ENCODE data around the gene PGM1. TPM values are rescaled to one million over a fixed set of nuclear protein-coding genes. Genes with fewer than 3 reads are reported as not detected.

Gene PGM1
- total and polyA plus RNA-seq, 7 experiments from 2014 or later: 11.9 to 57.2 (median 16.8) TPM

GRCh38 chr1:63665410-63665809 is 72.2 kb downstream of the PGM1 start:
- Mint-ChIP-seq H3K27ac (no peak overlapping the region), H3K4me3 (no peak overlapping the region), H3K27me3 (no peaks in the 10 kb centered on the region), H3K36me3 (peaks cover 0 to 34% (median 30%) of the 10 kb centered on the region in 5 donors), H3K9me3 (peaks cover 0 to 20% (median 4%) of the 10 kb centered on the region in 11 donors), H3K4me1 (peaks cover 0 to 10% (median 0%) of the 10 kb centered on the region in 7 donors)
- Histone ChIP-seq H3K27me3 (ENCODE audit: control insufficient read depth in 2 of 2, insufficient read depth in 2 of 2, low read length in 2 of 2) (no peaks in the 10 kb centered on the region), H3K36me3 (ENCODE audit: control insufficient read depth in 2 of 3, insufficient read depth in 3 of 3, low read length in 3 of 3) (no peaks in the 10 kb centered on the region), H3K4me3 (ENCODE audit: low read length) (no peak overlapping the region), H3K27ac (ENCODE audit: low read depth, low read length) (no peak overlapping the region), H3K9me3 (ENCODE audit: control insufficient read depth in 2 of 3, low read length in 3 of 3) (no peaks in the 10 kb centered on the region), H3K4me1 (ENCODE audit: control insufficient read depth in 2 of 2, insufficient read depth in 2 of 2, low read length in 2 of 2) (no peaks in the 10 kb centered on the region)
- no peak for ATAC-seq
- DNase-seq: no peak
- ChIA-PET POLR2A (no interaction called here), CTCF (no interaction called here)
- intact Hi-C loops (cut with micrococcal nuclease): no loop called here

- H3K36me3 Mint-ChIP-seq: peaks cover 0 to 34% (median 30%) of the 10 kb centered on the region in 5 donors
- no peaks in the 10 kb centered on the region for H3K9me3 ChIP-seq (ENCODE audit: control insufficient read depth in 2 of 3, low read length in 3 of 3)
- intact Hi-C loops (cut with micrococcal nuclease): no loop called here
- no peak for DNase-seq
- no peak for ATAC-seq
- H3K27me3 Mint-ChIP-seq: no peaks in the 10 kb centered on the region
- no peaks in the 10 kb centered on the region for H3K27me3 ChIP-seq (ENCODE audit: control insufficient read depth in 2 of 2, insufficient read depth in 2 of 2, low read length in 2 of 2)
- H3K36me3 ChIP-seq (ENCODE audit: control insufficient read depth in 2 of 3, insufficient read depth in 3 of 3, low read length in 3 of 3): no peaks in the 10 kb centered on the region
- no peaks in the 10 kb centered on the region for H3K4me1 ChIP-seq (ENCODE audit: control insufficient read depth in 2 of 2, insufficient read depth in 2 of 2, low read length in 2 of 2)
- no peak overlapping the region for H3K4me3 Mint-ChIP-seq
- POLR2A ChIA-PET: no interaction called here
- peaks cover 0 to 20% (median 4%) of the 10 kb centered on the region in 11 donors for H3K9me3 Mint-ChIP-seq
- H3K27ac Mint-ChIP-seq: peak overlapping the region in 1 of 9 donors; percentile 32
- H3K4me3 ChIP-seq (ENCODE audit: low read length): no peak overlapping the region
- peaks cover 0 to 10% (median 0%) of the 10 kb centered on the region in 7 donors for H3K4me1 Mint-ChIP-seq
- CTCF ChIA-PET: no interaction called here
- H3K27ac ChIP-seq (ENCODE audit: low read depth, low read length): no peak overlapping the region
Observed at GRCh38 chr1:63665824-63666223, 72.6 kb downstream of the PGM1 start.

- no peak for ATAC-seq
- Mint-ChIP-seq H3K36me3 (peaks cover 0 to 21% (median 15%) of the 10 kb centered on the region in 5 donors), H3K9me3 (peaks cover 0 to 20% (median 4%) of the 10 kb centered on the region in 11 donors), H3K4me1 (no peaks in the 10 kb centered on the region), H3K27ac (no peak overlapping the region), H3K27me3 (no peaks in the 10 kb centered on the region), H3K4me3 (no peak overlapping the region)
- no peak for DNase-seq
- ChIA-PET CTCF (no interaction called here), POLR2A (no interaction called here)
- no peaks in the 10 kb centered on the region for H3K4me1 ChIP-seq (ENCODE audit: control insufficient read depth in 2 of 2, insufficient read depth in 2 of 2, low read length in 2 of 2)
- no peaks in the 10 kb centered on the region for H3K9me3 ChIP-seq (ENCODE audit: control insufficient read depth in 2 of 3, low read length in 3 of 3)
- H3K27ac ChIP-seq (ENCODE audit: low read depth, low read length): no peak overlapping the region
- no peaks in the 10 kb centered on the region for H3K27me3 ChIP-seq (ENCODE audit: control insufficient read depth in 2 of 2, insufficient read depth in 2 of 2, low read length in 2 of 2)
- H3K4me3 ChIP-seq (ENCODE audit: low read length): no peak overlapping the region
- no peaks in the 10 kb centered on the region for H3K36me3 ChIP-seq (ENCODE audit: control insufficient read depth in 2 of 3, insufficient read depth in 3 of 3, low read length in 3 of 3)
- intact Hi-C loops (cut with micrococcal nuclease): no loop called here
Observed at GRCh38 chr1:63668298-63668697, 75.1 kb downstream of the PGM1 start.

GRCh38 chr1:63669151-63669961 is 76.1 kb downstream of the PGM1 start:
- H3K27ac ChIP-seq (ENCODE audit: low read depth, low read length): no peak overlapping the region
- H3K4me1 Mint-ChIP-seq: no peaks in the 10 kb centered on the region
- no peak overlapping the region for H3K4me3 Mint-ChIP-seq
- peaks cover 0 to 20% (median 4%) of the 10 kb centered on the region in 11 donors for H3K9me3 Mint-ChIP-seq
- H3K4me3 ChIP-seq (ENCODE audit: low read length): no peak overlapping the region
- no peaks in the 10 kb centered on the region for H3K4me1 ChIP-seq (ENCODE audit: control insufficient read depth in 2 of 2, insufficient read depth in 2 of 2, low read length in 2 of 2)
- no peaks in the 10 kb centered on the region for H3K36me3 ChIP-seq (ENCODE audit: control insufficient read depth in 2 of 3, insufficient read depth in 3 of 3, low read length in 3 of 3)
- H3K27ac Mint-ChIP-seq: no peak overlapping the region
- no peaks in the 10 kb centered on the region for H3K9me3 ChIP-seq (ENCODE audit: control insufficient read depth in 2 of 3, low read length in 3 of 3)
- intact Hi-C loops (cut with micrococcal nuclease): no loop called here
- CTCF ChIA-PET: interaction anchor here (0.8 kb wide), 1 partner anchor 560 kb away, joined by 3 read pairs; no protein-coding TSS in a partner anchor
- POLR2A ChIA-PET: no interaction called here
- ATAC-seq (no peak), DNase-seq (no peak)
- H3K27me3 ChIP-seq (ENCODE audit: control insufficient read depth in 2 of 2, insufficient read depth in 2 of 2, low read length in 2 of 2): no peaks in the 10 kb centered on the region
- H3K27me3 Mint-ChIP-seq: no peaks in the 10 kb centered on the region
- peaks cover 0 to 16% (median 10%) of the 10 kb centered on the region in 5 donors for H3K36me3 Mint-ChIP-seq

- Mint-ChIP-seq H3K9me3 (peaks cover 0 to 13% (median under 1%) of the 10 kb centered on the region in 11 donors), H3K27me3 (no peaks in the 10 kb centered on the region), H3K36me3 (peaks cover 0 to 13% (median 3%) of the 10 kb centered on the region in 5 donors), H3K4me1 (no peaks in the 10 kb centered on the region), H3K27ac (peak overlapping the region in 1 of 9 donors; percentile 88), H3K4me3 (no peak overlapping the region)
- H3K36me3 ChIP-seq (ENCODE audit: control insufficient read depth in 2 of 3, insufficient read depth in 3 of 3, low read length in 3 of 3): no peaks in the 10 kb centered on the region
- H3K27ac ChIP-seq (ENCODE audit: low read depth, low read length): no peak overlapping the region
- no peaks in the 10 kb centered on the region for H3K4me1 ChIP-seq (ENCODE audit: control insufficient read depth in 2 of 2, insufficient read depth in 2 of 2, low read length in 2 of 2)
- intact Hi-C loops (cut with micrococcal nuclease): no loop called here
- H3K27me3 ChIP-seq (ENCODE audit: control insufficient read depth in 2 of 2, insufficient read depth in 2 of 2, low read length in 2 of 2): no peaks in the 10 kb centered on the region
- ChIA-PET CTCF (interaction anchor here (0.8 kb wide), 1 partner anchor 560 kb away, joined by 3 read pairs; no protein-coding TSS in a partner anchor), POLR2A (no interaction called here)
- H3K4me3 ChIP-seq (ENCODE audit: low read length): no peak overlapping the region
- ATAC-seq (no peak), DNase-seq (no peak)
- H3K9me3 ChIP-seq (ENCODE audit: control insufficient read depth in 2 of 3, low read length in 3 of 3): no peaks in the 10 kb centered on the region
Observed at GRCh38 chr1:63670164-63670563, 77.0 kb downstream of the PGM1 start.

- H3K27ac Mint-ChIP-seq: no peak overlapping the region
- Histone ChIP-seq H3K4me3 (ENCODE audit: low read length) (no peak overlapping the region), H3K27me3 (ENCODE audit: control insufficient read depth in 2 of 2, insufficient read depth in 2 of 2, low read length in 2 of 2) (no peaks in the 10 kb centered on the region), H3K4me1 (ENCODE audit: control insufficient read depth in 2 of 2, insufficient read depth in 2 of 2, low read length in 2 of 2) (no peaks in the 10 kb centered on the region), H3K36me3 (ENCODE audit: control insufficient read depth in 2 of 3, insufficient read depth in 3 of 3, low read length in 3 of 3) (no peaks in the 10 kb centered on the region), H3K27ac (ENCODE audit: low read depth, low read length) (no peak overlapping the region), H3K9me3 (ENCODE audit: control insufficient read depth in 2 of 3, low read length in 3 of 3) (no peaks in the 10 kb centered on the region)
- no peak for ATAC-seq
- no peak for DNase-seq
- ChIA-PET POLR2A (no interaction called here), CTCF (no interaction called here)
- peaks cover 0 to 2% (median 0%) of the 10 kb centered on the region in 11 donors for H3K9me3 Mint-ChIP-seq
- H3K4me3 Mint-ChIP-seq: no peak overlapping the region
- no peaks in the 10 kb centered on the region for H3K4me1 Mint-ChIP-seq
- intact Hi-C loops (cut with micrococcal nuclease): no loop called here
- H3K27me3 Mint-ChIP-seq: no peaks in the 10 kb centered on the region
- H3K36me3 Mint-ChIP-seq: peaks cover 0 to 5% (median 0%) of the 10 kb centered on the region in 5 donors
Observed at GRCh38 chr1:63671514-63671913, 78.3 kb downstream of the PGM1 start.

Measured in naive thymus-derived CD4-positive, alpha-beta T cell (primary cell).